HepG2 (cell line): Measurements from ENCODE around the gene BTK. TPM values are rescaled to one million over a fixed set of nuclear protein-coding genes. Genes with fewer than 3 reads are reported as not detected.

Source experiments
- ATM ChIP-seq: fragments of 450-650 bp; IDR thresholded peaks from 2 replicates; pipeline ENCODE4 v1.7.1; 2017; ENCODE audit warnings: mild to moderate bottlenecking, borderline replicate concordance
- HDAC1 ChIP-seq: sonication (generic); formaldehyde crosslinking; IDR thresholded peaks from 2 replicates; pipeline ENCODE4 v1.5.1; 2020; ENCODE audit warnings: mild to moderate bottlenecking, missing genetic modification reagents
- HES4 ChIP-seq: sonication (generic); formaldehyde crosslinking; IDR thresholded peaks from 2 replicates; pipeline ENCODE4 v1.9.0; 2021; ENCODE audit warnings: mild to moderate bottlenecking, missing genetic modification reagents, borderline replicate concordance
- KMT2B ChIP-seq: IDR thresholded peaks from 2 replicates; pipeline ENCODE4 v1.6.1; 2016; ENCODE audit warnings: missing genetic modification reagents, missing compliant biosample characterization
- MEIS2 ChIP-seq: sonication (generic); formaldehyde crosslinking; IDR thresholded peaks from 2 replicates; pipeline ENCODE4 v1.9.0; 2021; ENCODE audit warnings: mild to moderate bottlenecking, missing genetic modification reagents
- POLR2A ChIP-seq, 2 experiments: IDR thresholded peaks; 2 replicates each; pipeline ENCODE4 v1.6.1; 2011; ENCODE audit warnings: low read depth in 2 of 2, low read length in 2 of 2, mild to moderate bottlenecking in 1 of 2, moderate library complexity in 1 of 2; ENCODE audit not compliant: insufficient read depth in 1 of 2
- RBFOX2 ChIP-seq: fragments of 200-400 bp; formaldehyde crosslinking; IDR thresholded peaks from 2 replicates; pipeline ENCODE4 v1.6.1; 2017; ENCODE audit warnings: low read depth, mild to moderate bottlenecking, low read length
- SALL2 ChIP-seq: sonication (generic); formaldehyde crosslinking; IDR thresholded peaks from 2 replicates; pipeline ENCODE4 v1.8.1; 2023; ENCODE audit warnings: mild to moderate bottlenecking, missing genetic modification reagents, inconsistent platforms
- SOX6 ChIP-seq, 2 experiments: fragments of 450-650 bp in 1 of 2; sonication (generic) in 1 of 2; formaldehyde crosslinking in 1 of 2; IDR thresholded peaks; 2 replicates each; pipeline versions ENCODE4 v1.4.0 to v1.6.1; 2017 to 2020; ENCODE audit warnings: antibody characterized with exemption in 1 of 2, mild to moderate bottlenecking in 1 of 2, missing genetic modification reagents in 1 of 2
- TFDP1 ChIP-seq: IDR thresholded peaks from 2 replicates; pipeline ENCODE4 v1.6.1; 2016; ENCODE audit warnings: missing compliant biosample characterization, missing genetic modification reagents, borderline replicate concordance
- USF2 ChIP-seq, 2 experiments: sonication (generic) in 1 of 2; formaldehyde crosslinking in 1 of 2; IDR thresholded peaks; 2 replicates each; pipeline versions ENCODE4 v1.5.1 to v1.6.1; 2011 to 2020; ENCODE audit warnings: borderline replicate concordance in 1 of 2, low read depth in 1 of 2, low read length in 1 of 2, mild to moderate bottlenecking in 1 of 2, missing genetic modification reagents in 1 of 2, moderate library complexity in 1 of 2
- ZFY ChIP-seq: sonication (generic); formaldehyde crosslinking; IDR thresholded peaks from 2 replicates; pipeline ENCODE4 v1.4.0; 2020; ENCODE audit warnings: missing genetic modification reagents
- ZNF329 ChIP-seq: sonication (generic); formaldehyde crosslinking; IDR thresholded peaks from 2 replicates; pipeline ENCODE4 v1.9.0; 2021; ENCODE audit warnings: low read depth, mild to moderate bottlenecking, missing genetic modification reagents
- ZNF441 ChIP-seq: sonication (generic); formaldehyde crosslinking; IDR thresholded peaks from 2 replicates; pipeline ENCODE4 v1.7.0; 2021; ENCODE audit warnings: missing genetic modification reagents, borderline replicate concordance
- ZNF709 ChIP-seq: sonication (generic); formaldehyde crosslinking; IDR thresholded peaks from 2 replicates; pipeline ENCODE4 v1.5.0; 2020; ENCODE audit warnings: mild to moderate bottlenecking, missing genetic modification reagents
- polyA plus RNA-seq, 8 experiments: library from polyadenylated mRNA; depleted of rRNA in 3 of 8; stranded (reverse) in 7 of 8; unstranded in 1 of 8; fragments of >200 nt; fragmentation: Illumina TruSeq in 4 of 8; extraction: Trizol in 4 of 8; gene quantifications; 2 replicates each; pipeline versions ENCODE4 v1.2.1 to v1.2.3, GENCODE V29; 2011 to 2016; ENCODE audit warnings: low read depth in 4 of 8, missing spikeins in 1 of 8, mixed read lengths in 1 of 8; ENCODE audit not compliant: insufficient read depth in 1 of 8
- total RNA-seq, 5 experiments: library from RNA; depleted of rRNA; stranded (reverse); fragments of >200 nt; fragmentation: Illumina TruSeq; extraction: Trizol; gene quantifications; 2 replicates each; pipeline ENCODE4 v1.2.3, GENCODE V29; 2016; ENCODE audit warnings: low read depth in 1 of 5
- TF ChIP-seq, protein P1 (sequence below): sonication (generic); formaldehyde crosslinking; IDR thresholded peaks from 2 replicates; pipeline ENCODE4 v1.4.0; 2020; ENCODE audit warnings: missing genetic modification reagents, borderline replicate concordance
- TF ChIP-seq, protein P2 (sequence below): sonication (generic); formaldehyde crosslinking; IDR thresholded peaks from 2 replicates; pipeline ENCODE4 v1.4.0; 2020; ENCODE audit warnings: missing genetic modification reagents, borderline replicate concordance

Gene BTK
- total and polyA plus RNA-seq, 2 of the 13 experiments (the other 11 are each of a cell fraction or from before 2014, with no cell fraction given): not detected

- peak; percentile 74 for TF ChIP-seq USF2 (IDR thresholded peaks at IDR 0.05; ENCODE audit: low read depth, low read length)
- TF ChIP-seq USF2 (CRISPR knock-in tag; IDR thresholded peaks at IDR 0.05; ENCODE audit: borderline replicate concordance): peak; percentile 86; the same call in 1 of the 2 replicates
- peak; percentile 89 for TF ChIP-seq RBFOX2
- TF ChIP-seq ZFY: peak; percentile 19; the same call in 1 of the 2 replicates
- TF ChIP-seq MEIS2 (CRISPR knock-in tag): 0 out of 2 replicates have a peak, but pooled peaks have one; percentile 13
- TF ChIP-seq SALL2 (CRISPR knock-in tag): no peak
- no peak; the same call in 1 of the 2 replicates for TF ChIP-seq HES4 (CRISPR knock-in tag)
- no peak for TF ChIP-seq SOX6 (IDR thresholded peaks at IDR 0.05)
- peak; percentile 34 for TF ChIP-seq SOX6 (CRISPR knock-in tag; IDR thresholded peaks at IDR 0.05)
- 0 out of 2 replicates have a peak, but pooled peaks have one; percentile 28 for TF ChIP-seq KMT2B (CRISPR knock-in tag)
- TF ChIP-seq ATM: no peak
- 0 out of 2 replicates have a peak, but pooled peaks have one; percentile 41 for TF ChIP-seq ZNF709 (CRISPR knock-in tag)
- TF ChIP-seq, protein P1, sequence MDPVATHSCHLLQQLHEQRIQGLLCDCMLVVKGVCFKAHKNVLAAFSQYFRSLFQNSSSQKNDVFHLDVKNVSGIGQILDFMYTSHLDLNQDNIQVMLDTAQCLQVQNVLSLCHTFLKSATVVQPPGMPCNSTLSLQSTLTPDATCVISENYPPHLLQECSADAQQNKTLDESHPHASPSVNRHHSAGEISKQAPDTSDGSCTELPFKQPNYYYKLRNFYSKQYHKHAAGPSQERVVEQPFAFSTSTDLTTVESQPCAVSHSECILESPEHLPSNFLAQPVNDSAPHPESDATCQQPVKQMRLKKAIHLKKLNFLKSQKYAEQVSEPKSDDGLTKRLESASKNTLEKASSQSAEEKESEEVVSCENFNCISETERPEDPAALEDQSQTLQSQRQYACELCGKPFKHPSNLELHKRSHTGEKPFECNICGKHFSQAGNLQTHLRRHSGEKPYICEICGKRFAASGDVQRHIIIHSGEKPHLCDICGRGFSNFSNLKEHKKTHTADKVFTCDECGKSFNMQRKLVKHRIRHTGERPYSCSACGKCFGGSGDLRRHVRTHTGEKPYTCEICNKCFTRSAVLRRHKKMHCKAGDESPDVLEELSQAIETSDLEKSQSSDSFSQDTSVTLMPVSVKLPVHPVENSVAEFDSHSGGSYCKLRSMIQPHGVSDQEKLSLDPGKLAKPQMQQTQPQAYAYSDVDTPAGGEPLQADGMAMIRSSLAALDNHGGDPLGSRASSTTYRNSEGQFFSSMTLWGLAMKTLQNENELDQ (CRISPR knock-in tag): no peak
- peak; percentile 66 for TF ChIP-seq HDAC1
- TF ChIP-seq TFDP1 (CRISPR knock-in tag): peak; percentile 83
- TF ChIP-seq POLR2A (IDR thresholded peaks at IDR 0.05; ENCODE audit: insufficient read depth in 1 of 2, low read depth in 2 of 2, low read length in 2 of 2): peak; percentile 79 to 90
- TF ChIP-seq ZNF329 (CRISPR knock-in tag): 0 out of 2 replicates have a peak, but pooled peaks have one; percentile 26
- TF ChIP-seq, protein P2, sequence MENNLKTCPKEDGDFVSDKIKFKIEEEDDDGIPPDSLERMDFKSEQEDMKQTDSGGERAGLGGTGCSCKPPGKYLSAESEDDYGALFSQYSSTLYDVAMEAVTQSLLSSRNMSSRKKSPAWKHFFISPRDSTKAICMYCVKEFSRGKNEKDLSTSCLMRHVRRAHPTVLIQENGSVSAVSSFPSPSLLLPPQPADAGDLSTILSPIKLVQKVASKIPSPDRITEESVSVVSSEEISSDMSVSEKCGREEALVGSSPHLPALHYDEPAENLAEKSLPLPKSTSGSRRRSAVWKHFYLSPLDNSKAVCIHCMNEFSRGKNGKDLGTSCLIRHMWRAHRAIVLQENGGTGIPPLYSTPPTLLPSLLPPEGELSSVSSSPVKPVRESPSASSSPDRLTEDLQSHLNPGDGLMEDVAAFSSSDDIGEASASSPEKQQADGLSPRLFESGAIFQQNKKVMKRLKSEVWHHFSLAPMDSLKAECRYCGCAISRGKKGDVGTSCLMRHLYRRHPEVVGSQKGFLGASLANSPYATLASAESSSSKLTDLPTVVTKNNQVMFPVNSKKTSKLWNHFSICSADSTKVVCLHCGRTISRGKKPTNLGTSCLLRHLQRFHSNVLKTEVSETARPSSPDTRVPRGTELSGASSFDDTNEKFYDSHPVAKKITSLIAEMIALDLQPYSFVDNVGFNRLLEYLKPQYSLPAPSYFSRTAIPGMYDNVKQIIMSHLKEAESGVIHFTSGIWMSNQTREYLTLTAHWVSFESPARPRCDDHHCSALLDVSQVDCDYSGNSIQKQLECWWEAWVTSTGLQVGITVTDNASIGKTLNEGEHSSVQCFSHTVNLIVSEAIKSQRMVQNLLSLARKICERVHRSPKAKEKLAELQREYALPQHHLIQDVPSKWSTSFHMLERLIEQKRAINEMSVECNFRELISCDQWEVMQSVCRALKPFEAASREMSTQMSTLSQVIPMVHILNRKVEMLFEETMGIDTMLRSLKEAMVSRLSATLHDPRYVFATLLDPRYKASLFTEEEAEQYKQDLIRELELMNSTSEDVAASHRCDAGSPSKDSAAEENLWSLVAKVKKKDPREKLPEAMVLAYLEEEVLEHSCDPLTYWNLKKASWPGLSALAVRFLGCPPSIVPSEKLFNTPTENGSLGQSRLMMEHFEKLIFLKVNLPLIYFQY (CRISPR knock-in tag): peak; percentile 59; the same call in 1 of the 2 replicates
- peak; percentile 96 for TF ChIP-seq ZNF441 (CRISPR knock-in tag)
Observed at GRCh38 chrX:101348452-101349192, 37.4 kb downstream of the BTK start, which contains the start of gene TIMM8A (continued).
